Mucosa of stomach (tissue), 1 donor: Measurements from ENCODE around the gene MBD3L4.
"Not testable (repeated sequence)": the region's sequence is repeated elsewhere in the genome, so short reads cannot be mapped to it uniquely, and the experiment has no call there.

Source experiments
- H3K27me3 ChIP-seq: one replicate; pipeline ENCODE4 v1.7.0; 2013; ENCODE audit warnings: mild to moderate bottlenecking, low read length; ENCODE audit not compliant: control insufficient read depth, insufficient read depth
- H3K36me3 ChIP-seq: one replicate; pipeline ENCODE4 v1.7.0; 2013; ENCODE audit warnings: low read length; ENCODE audit not compliant: control insufficient read depth, insufficient read depth
- H3K4me1 ChIP-seq: one replicate; pipeline ENCODE4 v1.7.0; 2013; ENCODE audit warnings: mild to moderate bottlenecking, low read length; ENCODE audit not compliant: control insufficient read depth, insufficient read depth
- H3K4me3 ChIP-seq: one replicate; pipeline ENCODE4 v1.7.0; 2013; ENCODE audit warnings: low read length
- H3K9ac ChIP-seq: one replicate; pipeline ENCODE4 v1.7.0; 2013; ENCODE audit warnings: mild to moderate bottlenecking, low read length, moderate library complexity
- H3K9me3 ChIP-seq: one replicate; pipeline ENCODE4 v1.7.0; 2013; ENCODE audit warnings: mild to moderate bottlenecking, low read length, moderate library complexity; ENCODE audit not compliant: control insufficient read depth
- donor health status: Pancreatic carcinoma.

Gene MBD3L4

GRCh38 chr19:7040079-7040478, at the start of gene MBD3L4:
Gene MBD3L4 (minus strand): TSS chr19:7040179. CDS start chr19:7040144, 35 bp downstream.
- H3K9me3 ChIP-seq, H3K4me3 ChIP-seq, H3K4me1 ChIP-seq, H3K9ac ChIP-seq, H3K27me3 ChIP-seq, H3K36me3 ChIP-seq: not testable (repeated sequence)

GRCh38 chr19:7088999-7089398, 49.0 kb upstream of the MBD3L4 start:
- Histone ChIP-seq H3K27me3 (no peaks in the 10 kb centered on the region), H3K9me3 (peaks cover 12% of the 10 kb centered on the region), H3K36me3 (peaks cover 4% of the 10 kb centered on the region), H3K9ac (no peak overlapping the region), H3K4me1 (no peaks in the 10 kb centered on the region), H3K4me3 (no peak overlapping the region)

- Histone ChIP-seq H3K4me1 (no peaks in the 10 kb centered on the region), H3K4me3 (peak overlapping the region; percentile 0), H3K27me3 (no peaks in the 10 kb centered on the region), H3K9ac (no peak overlapping the region), H3K9me3 (peaks cover 55% of the 10 kb centered on the region), H3K36me3 (peaks cover 46% of the 10 kb centered on the region)
Observed at GRCh38 chr19:7083076-7083956, 43.3 kb upstream of the MBD3L4 start.

- no peaks in the 10 kb centered on the region for H3K4me1 ChIP-seq
- peaks cover 58% of the 10 kb centered on the region for H3K36me3 ChIP-seq
- H3K9me3 ChIP-seq: peaks cover 41% of the 10 kb centered on the region
- H3K9ac ChIP-seq: no peak overlapping the region
- no peaks in the 10 kb centered on the region for H3K27me3 ChIP-seq
- no peak overlapping the region for H3K4me3 ChIP-seq
Observed at GRCh38 chr19:7078008-7078407, 38.0 kb upstream of the MBD3L4 start.

GRCh38 chr19:7076151-7076550, 36.2 kb upstream of the MBD3L4 start:
- Histone ChIP-seq H3K9ac (no peak overlapping the region), H3K9me3 (peaks cover 24% of the 10 kb centered on the region), H3K4me1 (no peaks in the 10 kb centered on the region), H3K4me3 (no peak overlapping the region), H3K27me3 (no peaks in the 10 kb centered on the region), H3K36me3 (peaks cover 48% of the 10 kb centered on the region)

GRCh38 chr19:7074705-7075282, 34.8 kb upstream of the MBD3L4 start:
- Histone ChIP-seq H3K4me3 (no peak overlapping the region), H3K4me1 (no peaks in the 10 kb centered on the region), H3K9me3 (peaks cover 12% of the 10 kb centered on the region), H3K9ac (no peak overlapping the region), H3K27me3 (no peaks in the 10 kb centered on the region), H3K36me3 (peaks cover 35% of the 10 kb centered on the region)

GRCh38 chr19:7072541-7072940, 32.6 kb upstream of the MBD3L4 start:
- Histone ChIP-seq H3K9me3 (peaks cover 5% of the 10 kb centered on the region), H3K36me3 (peaks cover 26% of the 10 kb centered on the region)

GRCh38 chr19:7069904-7070226, 29.9 kb upstream of the MBD3L4 start:
- Histone ChIP-seq H3K4me1 (no peaks in the 10 kb centered on the region), H3K9me3 (no peaks in the 10 kb centered on the region), H3K4me3 (peak overlapping the region; percentile 76), H3K9ac (peak overlapping the region; percentile 81), H3K27me3 (no peaks in the 10 kb centered on the region), H3K36me3 (peaks cover 7% of the 10 kb centered on the region)

More at GRCh38 chr19:7072541-7072940, 32.6 kb upstream of the MBD3L4 start:
- Histone ChIP-seq H3K4me1 (no peaks in the 10 kb centered on the region), H3K9ac (no peak overlapping the region), H3K4me3 (no peak overlapping the region), H3K27me3 (no peaks in the 10 kb centered on the region)

GRCh38 chr19:7069042-7069903, 29.3 kb upstream of the MBD3L4 start, which contains the start of gene ZNF557:
Gene ZNF557 (plus strand): TSS chr19:7069703. CDS start chr19:7075075, 5,372 bp downstream.
- no peaks in the 10 kb centered on the region for H3K9me3 ChIP-seq
- no peaks in the 10 kb centered on the region for H3K4me1 ChIP-seq
- peak within 1 kb of the TSS; percentile 76 for H3K4me3 ChIP-seq
- no peaks in the 10 kb centered on the region for H3K27me3 ChIP-seq
- H3K36me3 ChIP-seq: peaks cover 6% of the 10 kb centered on the region
- H3K9ac ChIP-seq: peak within 1 kb of the TSS; percentile 81

- H3K9ac ChIP-seq: no peak overlapping the region
- H3K4me1 ChIP-seq: no peaks in the 10 kb centered on the region
- peaks cover 3% of the 10 kb centered on the region for H3K36me3 ChIP-seq
- no peak overlapping the region for H3K4me3 ChIP-seq
- H3K9me3 ChIP-seq: no peaks in the 10 kb centered on the region
- H3K27me3 ChIP-seq: no peaks in the 10 kb centered on the region
Observed at GRCh38 chr19:7068599-7068998, 28.6 kb upstream of the MBD3L4 start.

GRCh38 chr19:7067716-7068115, 27.7 kb upstream of the MBD3L4 start:
- Histone ChIP-seq H3K36me3 (no peaks in the 10 kb centered on the region), H3K4me1 (no peaks in the 10 kb centered on the region), H3K4me3 (no peak overlapping the region), H3K9ac (no peak overlapping the region), H3K9me3 (no peaks in the 10 kb centered on the region), H3K27me3 (no peaks in the 10 kb centered on the region)

GRCh38 chr19:7067122-7067521, 27.1 kb upstream of the MBD3L4 start:
- H3K27me3 ChIP-seq, H3K4me1 ChIP-seq, H3K36me3 ChIP-seq, H3K4me3 ChIP-seq, H3K9me3 ChIP-seq, H3K9ac ChIP-seq: not testable (repeated sequence)
